Spleen (tissue), 11 donors: Measurements from ENCODE around the gene KLHL40. TPM values are rescaled to one million over a fixed set of nuclear protein-coding genes. Genes with fewer than 3 reads are reported as not detected.

Experiments used
- DNase-seq: peaks from one replicate; pipeline ENCODE4 v3.0.0-alpha.2; 2020
- H3K27ac ChIP-seq, 8 donors: fragments of 200-600 bp; sonication (generic) in 7 of 8; 1 replicate in 4 of 8; 2 replicates in 4 of 8; pipeline versions ENCODE4 v1.5.0 to v1.8.0; 2016 to 2021; ENCODE audit warnings: inconsistent platforms in 4 of 8, mild to moderate bottlenecking in 4 of 8, moderate library complexity in 1 of 8
- H3K27me3 ChIP-seq, 7 donors: fragments of 200-600 bp; sonication (generic) in 6 of 7; replicated peaks in 1 of 7; 1 replicate in 4 of 7; 2 replicates in 3 of 7; pipeline versions ENCODE4 v1.5.0 to v1.8.0; 2016 to 2021; ENCODE audit warnings: inconsistent platforms in 3 of 7, mild to moderate bottlenecking in 1 of 7
- H3K36me3 ChIP-seq, 6 donors: fragments of 200-600 bp; sonication (generic) in 5 of 6; 1 replicate in 4 of 6; 2 replicates in 2 of 6; pipeline versions ENCODE4 v1.5.0 to v1.8.0; 2016 to 2021; ENCODE audit warnings: inconsistent platforms in 2 of 6
- H3K4me1 ChIP-seq, 6 donors: fragments of 200-600 bp; sonication (generic) in 5 of 6; 1 replicate in 3 of 6; 2 replicates in 3 of 6; pipeline versions ENCODE4 v1.5.0 to v1.8.0; 2016 to 2021; ENCODE audit warnings: inconsistent platforms in 3 of 6
- H3K4me3 ChIP-seq, 8 donors: fragments of 200-600 bp; sonication (generic) in 7 of 8; 1 replicate in 4 of 8; 2 replicates in 4 of 8; pipeline versions ENCODE4 v1.5.0 to v1.8.0; 2016 to 2021; ENCODE audit warnings: inconsistent platforms in 4 of 8, mild to moderate bottlenecking in 4 of 8, moderate library complexity in 2 of 8
- H3K9me3 ChIP-seq, 8 donors: fragments of 200-600 bp; sonication (generic) in 7 of 8; 1 replicate in 4 of 8; 2 replicates in 4 of 8; pipeline versions ENCODE4 v1.5.0 to v1.8.0; 2016 to 2021; ENCODE audit warnings: inconsistent platforms in 4 of 8
- POLR2A ChIP-seq, 3 donors: fragments of 450-650 bp; IDR thresholded peaks; one replicate each; pipeline ENCODE4 v1.5.1; 2017; ENCODE audit warnings: antibody characterized with exemption in 3 of 3, mild to moderate bottlenecking in 1 of 3
- POLR2AphosphoS5 ChIP-seq, 3 donors: sonication (generic); formaldehyde crosslinking; IDR thresholded peaks; one replicate each; pipeline ENCODE4 v1.5.1; 2017; ENCODE audit warnings: antibody characterized with exemption in 3 of 3
- whole genome bisulfite sequencing, 5 donors: extraction: QIAGEN DNeasy Blood & Tissue Kit in 3 of 5; methylation state at CpG; one replicate each; pipeline versions ENCODE4 v1.1.5 to v1.1.7; 2013 to 2018; 5-methylcytosine and 5-hydroxymethylcytosine counted together
- intact Hi-C: fragments of 100-400 bp; cut with DNase I; formaldehyde crosslinking; loops from one replicate; pipeline ENCODE4 v1.15.0; 2023; ENCODE audit warnings: low total_unique reads
- polyA plus RNA-seq, 3 donors: library from polyadenylated mRNA; stranded (reverse); fragments of 200-250 nt; gene quantifications; one replicate each; pipeline ENCODE4 v1.2.1, GENCODE V29; 2013
- total RNA-seq, 7 donors: library from RNA; depleted of rRNA in 3 of 7; stranded (reverse); fragments of >200 nt in 3 of 7; fragmentation: NEBNext Ultra II Directional in 4 of 7; extraction: Animal tissue kit (Norgen Biotek cat#: 25700) in 4 of 7; gene quantifications; one replicate each; pipeline versions ENCODE4 v1.1.0 to v1.2.1, GENCODE V29; 2016 to 2021
- TF ChIP-seq, protein P1 (sequence below), 11 experiments: fragments of 200-600 bp in 7 of 11; fragments of 450-650 bp in 4 of 11; sonication (generic) in 4 of 11; IDR thresholded peaks in 8 of 11; conservative IDR thresholded peaks in 3 of 11; 1 replicate in 7 of 11; 2 replicates in 4 of 11; pipeline versions ENCODE4 v1.4.0 to v1.8.0; 2016 to 2021; ENCODE audit warnings: antibody characterized with exemption in 11 of 11, inconsistent platforms in 4 of 11, mild to moderate bottlenecking in 1 of 11
- donor health status: healthy with polysubstance abuse.
- donor health status: DM: no; HTN: no; CAD: no; lungs with moderate emphysema.
- donor health status: DM: no; HTN: no; CAD: no.
- donor health status: Bipolar disorder and iron deficiency.
- donor health status: healthy.
- donor health status: DM: no; HTN: no; CAD: no.
- donor health status: DM: yes; HTN: yes; CAD: no.

The KLHL40 gene
- total and polyA plus RNA-seq, 10 donors, result 0.03 to 0.17 TPM; not detected in 8

DNA sequence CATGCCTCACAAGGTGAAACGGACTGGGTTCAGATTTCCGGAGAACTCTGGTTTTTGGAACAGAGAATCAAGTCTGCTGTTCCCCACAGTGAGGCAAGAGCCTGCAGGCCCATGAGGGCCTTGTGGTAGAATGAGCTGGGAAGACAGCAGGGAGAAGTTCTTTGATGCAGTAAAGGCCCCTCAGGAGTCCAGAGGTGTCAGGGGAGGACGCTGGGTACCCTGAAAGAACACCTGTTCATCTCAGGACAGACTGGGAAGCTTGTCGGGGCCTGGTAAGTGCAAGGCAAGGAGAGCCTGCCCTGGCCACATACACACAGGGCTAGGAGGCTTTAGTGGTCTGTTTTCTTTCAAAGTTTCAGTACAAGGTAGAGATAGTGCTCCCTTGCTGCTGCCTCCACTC is 35.6 kb upstream of the KLHL40 start:
- DNase-seq, result no peak
- TF ChIP-seq POLR2A (IDR thresholded peaks at IDR 0.05) (no peak), POLR2AphosphoS5 (IDR thresholded peaks at IDR 0.05) (no peak)
- TF ChIP-seq, protein P1, sequence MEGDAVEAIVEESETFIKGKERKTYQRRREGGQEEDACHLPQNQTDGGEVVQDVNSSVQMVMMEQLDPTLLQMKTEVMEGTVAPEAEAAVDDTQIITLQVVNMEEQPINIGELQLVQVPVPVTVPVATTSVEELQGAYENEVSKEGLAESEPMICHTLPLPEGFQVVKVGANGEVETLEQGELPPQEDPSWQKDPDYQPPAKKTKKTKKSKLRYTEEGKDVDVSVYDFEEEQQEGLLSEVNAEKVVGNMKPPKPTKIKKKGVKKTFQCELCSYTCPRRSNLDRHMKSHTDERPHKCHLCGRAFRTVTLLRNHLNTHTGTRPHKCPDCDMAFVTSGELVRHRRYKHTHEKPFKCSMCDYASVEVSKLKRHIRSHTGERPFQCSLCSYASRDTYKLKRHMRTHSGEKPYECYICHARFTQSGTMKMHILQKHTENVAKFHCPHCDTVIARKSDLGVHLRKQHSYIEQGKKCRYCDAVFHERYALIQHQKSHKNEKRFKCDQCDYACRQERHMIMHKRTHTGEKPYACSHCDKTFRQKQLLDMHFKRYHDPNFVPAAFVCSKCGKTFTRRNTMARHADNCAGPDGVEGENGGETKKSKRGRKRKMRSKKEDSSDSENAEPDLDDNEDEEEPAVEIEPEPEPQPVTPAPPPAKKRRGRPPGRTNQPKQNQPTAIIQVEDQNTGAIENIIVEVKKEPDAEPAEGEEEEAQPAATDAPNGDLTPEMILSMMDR (IDR thresholded peaks at IDR 0.05 in 8 of 11, conservative IDR thresholded peaks at IDR 0.05 in 3 of 11), result no peak
- peak overlapping the region in 3 of 8 donors; percentile 10 to 31 (median 24) for H3K27ac ChIP-seq
- intact Hi-C loops, result loop anchor here (10.0 kb wide), 1 partner anchor 95 kb away; no protein-coding TSS in a partner anchor
- no peak overlapping the region for H3K4me3 ChIP-seq
- peaks cover 0 to 55% (median 38%) of the 10 kb centered on the region in 6 donors for H3K36me3 ChIP-seq
- no peaks in the 10 kb centered on the region for H3K9me3 ChIP-seq
- peaks cover 17 to 80% (median 28%) of the 10 kb centered on the region in 6 donors for H3K4me1 ChIP-seq
- 68 to 84% (median 81%) methylated on average over 4 of the region's 4 CpGs for WGBS, 5 donors
- peaks cover 0 to 13% (median 0%) of the 10 kb centered on the region in 7 donors for H3K27me3 ChIP-seq

DNA sequence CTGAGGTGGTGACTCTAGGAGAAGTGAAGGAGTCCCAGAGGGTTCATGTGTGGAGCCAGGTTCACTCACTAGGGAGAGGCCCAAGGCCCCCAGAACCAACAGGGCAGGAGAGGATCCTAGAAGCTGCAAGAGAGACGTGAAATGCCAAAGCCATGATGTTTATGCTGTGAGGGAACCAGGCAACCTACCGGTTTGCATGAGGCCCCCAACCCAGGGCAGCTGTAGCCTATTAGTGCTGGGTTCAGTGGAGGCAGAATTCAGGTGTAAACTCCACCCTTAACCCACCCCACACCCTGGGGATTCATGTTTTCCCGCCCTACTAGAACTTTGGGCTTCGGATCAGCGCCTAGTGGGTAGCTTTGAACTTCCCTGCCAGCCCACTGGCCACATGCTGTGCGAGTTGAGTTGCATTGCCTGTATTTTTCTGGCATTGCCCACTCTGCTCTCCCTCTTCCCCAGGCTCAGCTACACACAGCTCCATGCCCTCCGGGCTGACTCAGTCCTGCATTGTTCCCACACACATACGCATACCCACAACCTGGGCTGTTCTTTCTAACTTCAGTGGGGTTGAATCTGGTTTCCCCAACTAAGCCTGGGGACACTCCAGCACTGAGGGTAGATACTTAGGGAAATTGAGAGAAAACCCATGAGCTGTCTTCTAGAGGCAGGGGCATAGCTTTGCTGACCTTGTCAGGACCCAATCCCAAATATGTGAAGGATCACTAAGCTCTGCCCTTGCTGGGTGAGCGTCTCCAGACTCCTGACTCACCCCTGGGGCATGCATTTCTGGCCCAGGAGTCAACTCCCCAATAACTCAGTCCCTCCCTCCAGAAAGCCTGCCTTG is 33.9 kb upstream of the KLHL40 start:
- no peak for DNase-seq

DNA sequence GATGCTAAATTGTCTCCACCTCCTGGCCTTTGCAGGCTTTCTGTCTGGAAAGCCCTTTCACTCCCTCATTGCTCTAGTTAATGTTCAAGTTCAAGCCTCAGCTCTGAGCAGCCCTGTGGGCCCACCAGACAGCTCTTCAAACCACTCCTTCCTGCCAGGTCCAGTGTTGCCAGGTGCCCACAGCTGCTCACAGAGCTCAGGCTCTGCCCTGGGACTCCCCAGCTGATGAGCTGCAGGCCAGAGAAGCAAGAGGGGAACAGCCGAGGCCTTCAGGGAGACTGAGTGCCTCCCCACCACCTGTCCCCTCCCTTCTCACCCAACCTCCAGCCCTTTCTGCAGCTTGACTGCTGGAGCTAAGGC is 33.1 kb upstream of the KLHL40 start:
- intact Hi-C loops, result loop anchor here (10.0 kb wide), 1 partner anchor 93 kb away; no protein-coding TSS in a partner anchor
- Histone ChIP-seq H3K9me3 (no peaks in the 10 kb centered on the region), H3K4me3 (peak overlapping the region in 4 of 8 donors; percentile 65 to 86 (median 72)), H3K27me3 (peaks cover 0 to 15% (median 0%) of the 10 kb centered on the region in 7 donors), H3K4me1 (peaks cover 17 to 92% (median 39%) of the 10 kb centered on the region in 6 donors), H3K36me3 (peaks cover 0 to 30% (median 16%) of the 10 kb centered on the region in 6 donors), H3K27ac (peak overlapping the region in 7 of 8 donors; percentile 69 to 90 (median 79))
- TF ChIP-seq, protein P1 (IDR thresholded peaks at IDR 0.05 in 8 of 11, conservative IDR thresholded peaks at IDR 0.05 in 3 of 11), result no peak
- TF ChIP-seq POLR2A (IDR thresholded peaks at IDR 0.05) (no peak), POLR2AphosphoS5 (IDR thresholded peaks at IDR 0.05) (no peak)
- DNase-seq, result no peak
- WGBS, 5 donors, result 50 to 88% (median 62%) methylated on average over 1 of the region's 1 CpG

More for the DNA sequence above, 33.9 kb upstream of the KLHL40 start:
- peak overlapping the region in 1 of 8 donors; percentile 86 for H3K4me3 ChIP-seq
- WGBS, 5 donors, result 88 to 91% (median 90%) methylated on average over 9 of the region's 9 CpGs
- intact Hi-C loops, result loop anchor here (10.0 kb wide), 1 partner anchor 93 kb away; no protein-coding TSS in a partner anchor
- peaks cover 17 to 94% (median 39%) of the 10 kb centered on the region in 6 donors for H3K4me1 ChIP-seq
- H3K27me3 ChIP-seq, result peaks cover 0 to 15% (median 0%) of the 10 kb centered on the region in 7 donors
- TF ChIP-seq POLR2AphosphoS5 (IDR thresholded peaks at IDR 0.05), result no peak
- no peak for TF ChIP-seq POLR2A (IDR thresholded peaks at IDR 0.05)
- TF ChIP-seq, protein P1 (IDR thresholded peaks at IDR 0.05 in 8 of 11, conservative IDR thresholded peaks at IDR 0.05 in 3 of 11), result no peak
- H3K9me3 ChIP-seq, result no peaks in the 10 kb centered on the region
- peak overlapping the region in 2 of 8 donors; percentile 85 to 90 for H3K27ac ChIP-seq
- H3K36me3 ChIP-seq, result peaks cover 0 to 38% (median 22%) of the 10 kb centered on the region in 6 donors
